HUES64 (cell line): ENCODE data around the gene PRAMEF1.

ENCODE experiments used
- H3K27ac ChIP-seq: 2 replicates; pipeline ENCODE4 v1.7.0; 2013; ENCODE audit warnings: low read depth, low read length, inconsistent platforms
- H3K27me3 ChIP-seq: 2 replicates; pipeline ENCODE4 v1.6.1; 2013; ENCODE audit warnings: mild to moderate bottlenecking, low read length; ENCODE audit not compliant: insufficient read depth
- H3K36me3 ChIP-seq: 2 replicates; pipeline ENCODE4 v1.6.1; 2013; ENCODE audit warnings: mild to moderate bottlenecking, low read length; ENCODE audit not compliant: insufficient read depth
- H3K4me1 ChIP-seq: 2 replicates; pipeline ENCODE4 v1.6.1; 2013; ENCODE audit warnings: mild to moderate bottlenecking, low read length, moderate library complexity; ENCODE audit not compliant: insufficient read depth
- H3K4me3 ChIP-seq: 2 replicates; pipeline ENCODE4 v1.5.1; 2013; ENCODE audit warnings: mild to moderate bottlenecking, low read length, moderate library complexity
- H3K9ac ChIP-seq: 2 replicates; pipeline ENCODE4 v1.6.1; 2013; ENCODE audit warnings: mild to moderate bottlenecking, low read depth, low read length
- H3K9me3 ChIP-seq: 2 replicates; pipeline ENCODE4 v1.6.1; 2013; ENCODE audit warnings: low read depth, low read length; ENCODE audit not compliant: insufficient read depth
- WGBS: fragments of 150-250, 120-280 bp; methylation state at CpG from one replicate; pipeline ENCODE4 v1.1.7; 2013; ENCODE audit warnings: missing lambda C conversion rate; 5-methylcytosine and 5-hydroxymethylcytosine counted together

Gene PRAMEF1

GRCh38 chr1:12762766-12763165 is 28.4 kb upstream of the PRAMEF1 start:
- Histone ChIP-seq H3K9me3 (no peaks in the 10 kb centered on the region), H3K36me3 (no peaks in the 10 kb centered on the region), H3K9ac (no peak overlapping the region), H3K4me3 (no peak overlapping the region), H3K4me1 (no peaks in the 10 kb centered on the region), H3K27ac (no peak overlapping the region), H3K27me3 (no peaks in the 10 kb centered on the region)
- WGBS = 96% methylated on average over 7 of the region's 7 CpGs

- Histone ChIP-seq H3K9me3 (no peaks in the 10 kb centered on the region), H3K27ac (no peak overlapping the region), H3K36me3 (no peaks in the 10 kb centered on the region), H3K27me3 (no peaks in the 10 kb centered on the region), H3K4me1 (no peaks in the 10 kb centered on the region), H3K4me3 (no peak overlapping the region), H3K9ac (no peak overlapping the region)
- 85% methylated on average over 4 of the region's 4 CpGs for WGBS
These were observed 27.7 kb upstream of the PRAMEF1 start for GRCh38 chr1:12763479-12763878.

- Histone ChIP-seq H3K27ac (no peak overlapping the region), H3K4me3 (no peak overlapping the region), H3K27me3 (no peaks in the 10 kb centered on the region), H3K4me1 (no peaks in the 10 kb centered on the region), H3K9ac (no peak overlapping the region), H3K9me3 (no peaks in the 10 kb centered on the region), H3K36me3 (no peaks in the 10 kb centered on the region)
- WGBS = 84% methylated on average over 3 of the region's 5 CpGs
These were observed 27.2 kb upstream of the PRAMEF1 start for GRCh38 chr1:12764016-12764415.

DNA sequence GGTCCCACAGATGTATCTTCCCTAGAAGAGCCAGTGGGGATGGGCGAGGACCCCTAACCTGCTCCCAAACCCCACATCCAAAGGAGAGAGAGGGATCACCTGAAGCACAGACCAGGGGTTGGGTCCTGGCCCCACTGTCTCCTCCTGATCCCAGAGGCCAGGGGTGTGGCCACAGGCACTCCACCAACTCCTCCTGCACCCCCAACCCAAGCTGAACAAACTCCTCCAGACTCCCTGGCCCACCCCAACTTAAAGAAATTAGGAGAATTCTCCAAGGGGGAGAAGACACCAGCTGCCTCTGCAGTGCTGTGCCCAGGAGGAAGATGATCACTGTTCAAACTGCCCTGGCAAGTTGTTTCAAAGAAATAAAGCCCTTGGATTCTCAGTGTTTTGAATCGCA is 22.2 kb upstream of the PRAMEF1 start:
- 91% methylated on average over 2 of the region's 2 CpGs for WGBS
- Histone ChIP-seq H3K9me3 (0 out of 2 replicates have a peak, but pooled peaks cover under 1% of the 10 kb centered on the region), H3K36me3 (no peaks in the 10 kb centered on the region), H3K4me1 (no peaks in the 10 kb centered on the region), H3K27me3 (no peaks in the 10 kb centered on the region), H3K4me3 (no peak overlapping the region), H3K9ac (no peak overlapping the region), H3K27ac (no peak overlapping the region)

GRCh38 chr1:12769976-12770505 is 21.2 kb upstream of the PRAMEF1 start:
- H3K4me3 ChIP-seq = no peak overlapping the region
- no peak overlapping the region for H3K27ac ChIP-seq
- H3K4me1 ChIP-seq = no peaks in the 10 kb centered on the region
- 92% methylated on average over 7 of the region's 7 CpGs for WGBS
- H3K27me3 ChIP-seq = no peaks in the 10 kb centered on the region
- H3K9me3 ChIP-seq = 0 out of 2 replicates have a peak, but pooled peaks cover 7% of the 10 kb centered on the region
- H3K9ac ChIP-seq = no peak overlapping the region
- H3K36me3 ChIP-seq = no peaks in the 10 kb centered on the region

- WGBS = 94% methylated on average over 2 of the region's 2 CpGs
- no peaks in the 10 kb centered on the region for H3K27me3 ChIP-seq
These were observed 20.6 kb upstream of the PRAMEF1 start for GRCh38 chr1:12770620-12771019.

DNA sequence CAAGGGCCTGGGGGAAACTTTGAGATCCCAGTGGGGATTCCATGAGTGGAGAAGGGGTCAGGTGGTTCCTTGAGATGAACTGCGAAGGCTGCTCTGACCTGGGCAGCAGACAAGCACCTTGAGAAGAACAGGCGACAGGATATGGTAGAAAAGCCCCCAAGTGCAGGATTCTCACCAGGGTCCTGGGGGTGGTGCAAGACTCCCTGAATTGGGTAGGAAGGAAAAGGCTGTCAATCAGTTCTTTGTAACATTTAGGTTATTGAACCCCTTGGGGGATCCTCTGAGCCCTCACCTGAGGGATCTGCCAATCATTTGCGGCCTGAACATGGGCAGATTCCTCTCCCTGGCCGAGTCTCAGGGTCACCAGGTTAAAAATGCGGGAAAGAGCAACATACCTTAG is 20.0 kb upstream of the PRAMEF1 start:
- H3K27ac ChIP-seq = no peak overlapping the region
- WGBS = 90% methylated on average over 5 of the region's 5 CpGs
- no peaks in the 10 kb centered on the region for H3K36me3 ChIP-seq
- 0 out of 2 replicates have a peak, but pooled peaks cover 7% of the 10 kb centered on the region for H3K9me3 ChIP-seq
- no peaks in the 10 kb centered on the region for H3K27me3 ChIP-seq
- H3K9ac ChIP-seq = no peak overlapping the region
- H3K4me1 ChIP-seq = no peaks in the 10 kb centered on the region
- H3K4me3 ChIP-seq = no peak overlapping the region

More at GRCh38 chr1:12770620-12771019, 20.6 kb upstream of the PRAMEF1 start:
- Histone ChIP-seq H3K9me3 (0 out of 2 replicates have a peak, but pooled peaks cover 7% of the 10 kb centered on the region), H3K4me1 (no peaks in the 10 kb centered on the region), H3K36me3 (no peaks in the 10 kb centered on the region), H3K4me3 (no peak overlapping the region), H3K9ac (no peak overlapping the region), H3K27ac (no peak overlapping the region)

- no peaks in the 10 kb centered on the region for H3K36me3 ChIP-seq
- H3K9ac ChIP-seq = no peak overlapping the region
- 0 out of 2 replicates have a peak, but pooled peaks cover 7% of the 10 kb centered on the region for H3K9me3 ChIP-seq
- no peak overlapping the region for H3K4me3 ChIP-seq
- no peaks in the 10 kb centered on the region for H3K4me1 ChIP-seq
- WGBS = 96% methylated on average over 5 of the region's 5 CpGs
- no peaks in the 10 kb centered on the region for H3K27me3 ChIP-seq
- H3K27ac ChIP-seq = no peak overlapping the region
These were observed 18.7 kb upstream of the PRAMEF1 start for GRCh38 chr1:12772520-12772919.

DNA sequence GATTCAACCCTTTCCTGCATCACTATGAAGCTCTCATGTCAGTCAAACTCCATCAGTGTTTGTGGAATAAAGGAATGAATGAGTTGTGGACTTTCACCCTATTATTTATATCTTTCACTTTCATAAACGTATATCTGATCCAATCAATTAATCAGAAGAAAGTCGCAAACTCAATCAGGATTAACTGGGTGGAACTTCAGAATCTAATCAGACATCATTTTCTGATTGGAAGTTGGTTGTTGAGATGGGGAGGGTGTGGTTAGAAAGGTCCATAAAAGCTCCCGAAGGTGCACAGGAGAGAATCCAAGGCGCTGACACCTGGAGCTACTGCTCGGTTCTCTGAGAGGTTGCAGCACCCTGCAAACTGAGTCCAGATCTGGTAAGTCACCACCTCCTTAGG is 17.8 kb upstream of the PRAMEF1 start, which contains the start of gene PRAMEF12:
Gene PRAMEF12 (plus strand): TSS at position 301 of the 400 bp plus-strand sequence. CDS start 1,130 bp downstream, outside the sequence.
- Histone ChIP-seq H3K36me3 (no peaks in the 10 kb centered on the region), H3K9ac (no peak within 1 kb of the TSS), H3K9me3 (0 out of 2 replicates have a peak, but pooled peaks cover 7% of the 10 kb centered on the region), H3K4me3 (no peak within 1 kb of the TSS), H3K27me3 (no peaks in the 10 kb centered on the region), H3K4me1 (no peaks in the 10 kb centered on the region), H3K27ac (no peak within 1 kb of the TSS)
- 88% methylated on average over 4 of the region's 5 CpGs for WGBS

DNA sequence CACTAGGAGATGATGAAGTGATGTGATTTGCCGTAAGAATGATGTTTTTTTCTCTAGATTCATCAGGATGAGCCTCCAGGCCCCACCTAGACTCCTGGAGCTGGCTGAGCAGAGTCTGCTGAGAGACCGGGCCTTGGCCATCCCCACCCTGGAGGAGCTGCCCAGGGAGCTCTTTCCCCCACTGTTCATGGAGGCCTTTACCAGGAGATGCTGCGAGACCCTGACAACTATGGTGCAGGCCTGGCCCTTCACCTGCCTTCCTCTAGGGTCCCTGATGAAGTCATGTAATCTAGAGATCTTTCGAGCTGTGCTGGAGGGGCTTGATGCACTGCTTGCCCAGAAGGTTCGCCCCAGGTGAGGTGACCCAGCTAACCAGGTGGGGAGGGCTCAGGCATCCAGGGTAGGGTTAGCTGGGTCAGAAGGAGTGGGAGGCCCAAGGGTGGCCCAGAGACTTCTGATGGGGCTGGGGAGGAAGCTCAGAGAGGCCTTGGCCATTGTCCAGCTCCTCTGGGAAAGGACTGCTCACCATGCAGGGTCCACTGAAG is 16.3 kb upstream of the PRAMEF1 start:
- Histone ChIP-seq H3K9ac (no peak overlapping the region), H3K4me1 (no peaks in the 10 kb centered on the region), H3K36me3 (no peaks in the 10 kb centered on the region), H3K27me3 (no peaks in the 10 kb centered on the region), H3K9me3 (0 out of 2 replicates have a peak, but pooled peaks cover 7% of the 10 kb centered on the region), H3K27ac (no peak overlapping the region), H3K4me3 (no peak overlapping the region)
- WGBS = 92% methylated on average over 5 of the region's 5 CpGs

- Histone ChIP-seq H3K9ac (no peak overlapping the region), H3K9me3 (0 out of 2 replicates have a peak, but pooled peaks cover 7% of the 10 kb centered on the region), H3K4me1 (no peaks in the 10 kb centered on the region), H3K27me3 (no peaks in the 10 kb centered on the region), H3K4me3 (no peak overlapping the region), H3K27ac (no peak overlapping the region), H3K36me3 (no peaks in the 10 kb centered on the region)
- 92% methylated on average over 8 of the region's 8 CpGs for WGBS
These were observed 15.8 kb upstream of the PRAMEF1 start for GRCh38 chr1:12775443-12775842.
